Peyer's patch (tissue), 4 donors: ENCODE measurements around the gene MAP2. TPM values are rescaled to one million over a fixed set of nuclear protein-coding genes. Genes with fewer than 3 reads are reported as not detected.

Experiments used
- DNase-seq, 3 donors: peaks; one replicate each; pipeline ENCODE4 v3.0.0-alpha.2; 2017 to 2019
- H3K27ac ChIP-seq, 4 donors: fragments of 200-600 bp; sonication (generic); one replicate each; pipeline ENCODE4 v1.5.1; 2016 to 2019
- H3K27me3 ChIP-seq, 2 donors: fragments of 200-600 bp; sonication (generic); one replicate each; pipeline ENCODE4 v1.5.1; 2019
- H3K36me3 ChIP-seq, 3 donors: fragments of 200-600 bp; sonication (generic); one replicate each; pipeline ENCODE4 v1.5.1; 2016 to 2019
- H3K4me1 ChIP-seq, 4 donors: fragments of 200-600 bp; sonication (generic); one replicate each; pipeline ENCODE4 v1.5.1; 2016 to 2019
- H3K4me3 ChIP-seq, 4 donors: fragments of 200-600 bp; sonication (generic); 1 replicate in 3 of 4; 2 replicates in 1 of 4; pipeline ENCODE4 v1.5.1; 2016 to 2019; ENCODE audit warnings: mild to moderate bottlenecking in 1 of 4
- H3K9me3 ChIP-seq, 4 donors: fragments of 200-600 bp; sonication (generic); one replicate each; pipeline ENCODE4 v1.5.1; 2016 to 2019; ENCODE audit warnings: mild to moderate bottlenecking in 1 of 4
- POLR2A ChIP-seq, 2 donors: fragments of 450-650 bp; IDR thresholded peaks; one replicate each; pipeline ENCODE4 v1.5.1; 2017; ENCODE audit warnings: antibody characterized with exemption in 2 of 2, mild to moderate bottlenecking in 2 of 2, moderate library complexity in 2 of 2
- total RNA-seq, 4 donors: library from RNA; depleted of rRNA; stranded (reverse); fragments of >200 nt; gene quantifications; one replicate each; pipeline ENCODE4 v1.1.0, GENCODE V29; 2016
- TF ChIP-seq, protein P1 (sequence below), 6 experiments: fragments of 450-650 bp in 4 of 6; fragments of 200-600 bp in 2 of 6; sonication (generic) in 1 of 6; IDR thresholded peaks; one replicate each; pipeline ENCODE4 v1.5.1; 2017 to 2019; ENCODE audit warnings: antibody characterized with exemption in 6 of 6, mild to moderate bottlenecking in 3 of 6, moderate library complexity in 1 of 6

Gene MAP2
- total RNA-seq, 4 donors from 2014 or later = 0.70 to 19.8 (median 4.1) TPM

DNA sequence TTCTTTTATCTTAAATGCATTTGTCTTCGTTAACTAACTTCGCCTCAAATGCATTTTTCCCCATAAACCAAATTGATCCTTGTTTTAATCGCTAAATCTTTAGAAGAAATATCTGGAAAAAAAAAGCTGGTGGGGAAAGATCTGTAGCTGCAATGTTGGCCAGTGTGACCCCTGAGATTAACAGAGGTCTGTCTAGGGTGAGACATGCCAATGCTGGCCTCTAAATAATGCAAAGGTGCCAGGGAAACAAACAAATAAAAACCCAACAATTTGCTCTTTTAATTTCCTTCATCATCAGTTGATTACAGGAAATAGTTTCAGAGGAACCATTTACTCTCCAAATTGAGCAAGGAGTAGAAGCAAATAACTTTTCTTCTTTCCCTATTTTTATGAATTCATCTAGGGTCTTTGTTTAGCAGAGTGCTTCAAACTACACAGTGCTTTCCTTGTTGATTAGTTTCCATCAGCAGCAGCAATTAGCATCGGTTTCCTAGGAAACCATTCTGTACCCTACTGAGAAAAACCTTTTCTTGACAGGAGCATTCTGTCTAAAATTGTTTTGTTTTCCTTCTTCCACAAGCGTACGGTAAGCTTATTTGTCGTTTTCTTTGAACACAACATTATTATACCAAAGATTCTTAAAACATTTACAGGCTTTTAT, 247.3 kb downstream of the MAP2 start:
- no peaks in the 10 kb centered on the region for H3K4me1 ChIP-seq
- no peak for DNase-seq
- no peaks in the 10 kb centered on the region for H3K9me3 ChIP-seq
- no peak overlapping the region for H3K27ac ChIP-seq
- H3K4me3 ChIP-seq = no peak overlapping the region
- H3K36me3 ChIP-seq = no peaks in the 10 kb centered on the region
- TF ChIP-seq, protein P1, sequence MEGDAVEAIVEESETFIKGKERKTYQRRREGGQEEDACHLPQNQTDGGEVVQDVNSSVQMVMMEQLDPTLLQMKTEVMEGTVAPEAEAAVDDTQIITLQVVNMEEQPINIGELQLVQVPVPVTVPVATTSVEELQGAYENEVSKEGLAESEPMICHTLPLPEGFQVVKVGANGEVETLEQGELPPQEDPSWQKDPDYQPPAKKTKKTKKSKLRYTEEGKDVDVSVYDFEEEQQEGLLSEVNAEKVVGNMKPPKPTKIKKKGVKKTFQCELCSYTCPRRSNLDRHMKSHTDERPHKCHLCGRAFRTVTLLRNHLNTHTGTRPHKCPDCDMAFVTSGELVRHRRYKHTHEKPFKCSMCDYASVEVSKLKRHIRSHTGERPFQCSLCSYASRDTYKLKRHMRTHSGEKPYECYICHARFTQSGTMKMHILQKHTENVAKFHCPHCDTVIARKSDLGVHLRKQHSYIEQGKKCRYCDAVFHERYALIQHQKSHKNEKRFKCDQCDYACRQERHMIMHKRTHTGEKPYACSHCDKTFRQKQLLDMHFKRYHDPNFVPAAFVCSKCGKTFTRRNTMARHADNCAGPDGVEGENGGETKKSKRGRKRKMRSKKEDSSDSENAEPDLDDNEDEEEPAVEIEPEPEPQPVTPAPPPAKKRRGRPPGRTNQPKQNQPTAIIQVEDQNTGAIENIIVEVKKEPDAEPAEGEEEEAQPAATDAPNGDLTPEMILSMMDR (IDR thresholded peaks at IDR 0.05) = no peak
- TF ChIP-seq POLR2A (IDR thresholded peaks at IDR 0.05) = no peak
- H3K27me3 ChIP-seq = no peaks in the 10 kb centered on the region

GRCh38 chr2:209673811-209674210, 250.0 kb downstream of the MAP2 start:
- no peaks in the 10 kb centered on the region for H3K4me1 ChIP-seq
- no peak for DNase-seq
- no peaks in the 10 kb centered on the region for H3K27me3 ChIP-seq
- H3K36me3 ChIP-seq = no peaks in the 10 kb centered on the region
- H3K27ac ChIP-seq = no peak overlapping the region
- no peak overlapping the region for H3K4me3 ChIP-seq
- no peaks in the 10 kb centered on the region for H3K9me3 ChIP-seq
- no peak for TF ChIP-seq POLR2A (IDR thresholded peaks at IDR 0.05)
- TF ChIP-seq, protein P1 (IDR thresholded peaks at IDR 0.05) = no peak

DNA sequence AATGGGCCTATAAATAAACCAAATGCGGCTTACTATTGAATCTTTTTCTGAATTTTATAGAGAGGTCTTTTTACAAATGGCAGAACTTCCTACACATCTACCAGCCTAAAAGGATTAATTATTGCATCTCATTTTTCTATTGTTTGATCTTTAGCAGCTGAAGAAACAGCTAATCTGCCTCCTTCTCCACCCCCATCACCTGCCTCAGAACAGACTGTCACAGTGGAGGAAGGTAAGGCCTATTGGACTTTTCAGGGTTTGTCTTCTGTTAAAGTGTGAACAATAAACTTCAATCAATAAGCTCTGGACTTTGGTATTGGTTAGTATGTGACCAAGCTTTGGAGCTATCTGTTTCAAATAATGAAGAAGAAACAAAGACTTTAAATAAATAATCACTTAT, 256.7 kb downstream of the MAP2 start:
- no peaks in the 10 kb centered on the region for H3K4me1 ChIP-seq
- no peaks in the 10 kb centered on the region for H3K9me3 ChIP-seq
- no peak for TF ChIP-seq POLR2A (IDR thresholded peaks at IDR 0.05)
- TF ChIP-seq, protein P1 (IDR thresholded peaks at IDR 0.05) = no peak
- no peak overlapping the region for H3K4me3 ChIP-seq
- no peak overlapping the region for H3K27ac ChIP-seq
- H3K27me3 ChIP-seq = no peaks in the 10 kb centered on the region
- no peaks in the 10 kb centered on the region for H3K36me3 ChIP-seq
- DNase-seq = no peak

DNA sequence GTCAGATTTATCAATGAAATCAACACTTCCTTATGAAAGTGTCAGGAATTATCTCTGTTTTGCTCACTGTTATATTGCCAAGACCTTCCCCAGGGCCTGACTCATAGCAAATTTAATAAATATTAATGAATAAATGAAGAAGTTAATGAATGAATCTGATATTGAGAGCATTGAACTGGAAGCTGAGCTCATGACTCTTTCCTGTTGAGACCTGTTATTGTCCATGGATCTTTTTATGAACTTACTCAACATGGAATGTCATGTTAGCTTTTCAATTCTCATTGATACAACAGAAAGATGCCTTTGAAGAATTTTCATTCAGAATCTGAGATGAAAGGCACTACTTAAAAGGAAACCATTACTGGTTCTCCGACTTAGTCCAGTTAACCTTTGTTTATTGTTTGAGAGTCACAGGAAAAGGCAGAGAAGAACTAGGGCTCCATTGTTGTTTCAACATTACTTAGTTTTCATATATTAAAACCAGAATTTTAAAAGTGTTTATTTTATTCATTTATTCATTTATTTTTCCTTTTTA, 257.4 kb downstream of the MAP2 start:
- DNase-seq = no peak
- Histone ChIP-seq H3K9me3 (no peaks in the 10 kb centered on the region), H3K36me3 (no peaks in the 10 kb centered on the region), H3K4me1 (no peaks in the 10 kb centered on the region), H3K27me3 (no peaks in the 10 kb centered on the region), H3K27ac (no peak overlapping the region), H3K4me3 (no peak overlapping the region)
- TF ChIP-seq POLR2A (IDR thresholded peaks at IDR 0.05) = no peak
- TF ChIP-seq, protein P1 (IDR thresholded peaks at IDR 0.05) = no peak

DNA sequence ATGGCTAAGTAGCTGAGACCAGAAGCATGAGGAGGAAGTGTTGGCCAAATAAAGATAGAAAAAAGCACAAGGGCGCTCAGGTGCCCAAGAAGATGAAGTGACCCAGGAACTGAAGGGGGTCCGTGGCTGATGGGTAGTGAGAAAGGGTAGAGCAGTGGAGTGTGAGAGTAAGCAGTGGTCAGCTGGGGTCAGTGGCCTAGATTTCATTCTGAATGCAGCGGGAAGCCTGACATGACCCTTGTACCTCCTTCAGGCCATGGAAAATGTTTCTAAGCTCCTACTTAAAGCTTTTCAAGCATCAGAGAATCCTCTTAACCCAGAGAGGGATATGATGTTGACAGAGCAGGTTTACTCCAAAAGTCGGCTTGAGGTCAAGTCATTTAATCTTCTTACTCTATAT, 258.8 kb downstream of the MAP2 start:
- no peaks in the 10 kb centered on the region for H3K36me3 ChIP-seq
- no peak for DNase-seq
- TF ChIP-seq POLR2A (IDR thresholded peaks at IDR 0.05) = no peak
- TF ChIP-seq, protein P1 (IDR thresholded peaks at IDR 0.05) = no peak
- no peak overlapping the region for H3K27ac ChIP-seq
- H3K27me3 ChIP-seq = no peaks in the 10 kb centered on the region
- no peaks in the 10 kb centered on the region for H3K4me1 ChIP-seq
- no peaks in the 10 kb centered on the region for H3K9me3 ChIP-seq
- H3K4me3 ChIP-seq = no peak overlapping the region
